Breast epithelium (tissue), 3 donors: ENCODE data around the gene RBCK1.

Experiments
- POLR2AphosphoS5 ChIP-seq, 3 donors: sonication (generic); formaldehyde crosslinking; IDR thresholded peaks; one replicate each; pipeline ENCODE4 v1.6.1; 2017; ENCODE audit warnings: antibody characterized with exemption in 3 of 3
- TF ChIP-seq, protein P1 (sequence below), 3 donors: fragments of 450-650 bp; IDR thresholded peaks; one replicate each; pipeline ENCODE4 v1.5.1; 2016 to 2017; ENCODE audit warnings: antibody characterized with exemption in 3 of 3, mild to moderate bottlenecking in 3 of 3, moderate library complexity in 3 of 3

DNA sequence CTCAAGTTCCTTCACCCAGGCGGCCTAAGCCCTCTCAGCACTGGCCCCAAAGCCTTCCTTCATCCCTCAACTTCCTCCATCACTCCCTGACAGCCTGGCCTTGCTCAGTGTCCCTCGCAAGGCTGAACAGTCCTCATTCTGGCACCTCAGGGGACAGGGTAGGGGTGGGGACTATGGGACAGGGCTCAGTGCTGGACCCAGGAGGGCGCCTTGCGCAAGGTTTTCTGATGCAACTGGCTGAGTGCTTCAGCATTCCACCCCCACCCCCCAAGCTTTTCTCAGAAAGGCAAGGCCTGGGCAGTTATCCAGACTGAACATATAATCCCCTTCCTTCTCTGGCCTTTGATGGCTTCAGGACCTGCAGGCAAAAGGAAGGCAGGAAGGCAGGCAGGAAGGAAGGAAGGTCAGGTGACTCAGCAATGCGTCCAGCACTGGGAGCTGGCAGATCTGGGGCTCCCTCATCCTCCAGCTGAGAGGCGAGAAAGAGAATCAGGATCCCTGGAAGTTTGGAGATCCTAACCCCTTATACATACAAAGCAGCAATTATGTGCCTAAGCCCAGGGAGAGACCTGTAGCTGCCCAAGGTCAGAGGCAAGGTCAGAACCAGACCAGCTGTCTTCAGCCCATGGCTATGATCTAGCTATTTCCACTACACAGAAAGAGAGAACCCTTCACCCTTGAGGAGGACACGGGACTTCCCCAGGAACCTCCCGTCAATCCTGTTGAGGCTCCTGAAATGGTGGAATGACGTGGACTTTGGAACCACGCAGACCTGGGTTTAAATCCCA, 36.1 kb upstream of the RBCK1 start:
- TF ChIP-seq, protein P1, sequence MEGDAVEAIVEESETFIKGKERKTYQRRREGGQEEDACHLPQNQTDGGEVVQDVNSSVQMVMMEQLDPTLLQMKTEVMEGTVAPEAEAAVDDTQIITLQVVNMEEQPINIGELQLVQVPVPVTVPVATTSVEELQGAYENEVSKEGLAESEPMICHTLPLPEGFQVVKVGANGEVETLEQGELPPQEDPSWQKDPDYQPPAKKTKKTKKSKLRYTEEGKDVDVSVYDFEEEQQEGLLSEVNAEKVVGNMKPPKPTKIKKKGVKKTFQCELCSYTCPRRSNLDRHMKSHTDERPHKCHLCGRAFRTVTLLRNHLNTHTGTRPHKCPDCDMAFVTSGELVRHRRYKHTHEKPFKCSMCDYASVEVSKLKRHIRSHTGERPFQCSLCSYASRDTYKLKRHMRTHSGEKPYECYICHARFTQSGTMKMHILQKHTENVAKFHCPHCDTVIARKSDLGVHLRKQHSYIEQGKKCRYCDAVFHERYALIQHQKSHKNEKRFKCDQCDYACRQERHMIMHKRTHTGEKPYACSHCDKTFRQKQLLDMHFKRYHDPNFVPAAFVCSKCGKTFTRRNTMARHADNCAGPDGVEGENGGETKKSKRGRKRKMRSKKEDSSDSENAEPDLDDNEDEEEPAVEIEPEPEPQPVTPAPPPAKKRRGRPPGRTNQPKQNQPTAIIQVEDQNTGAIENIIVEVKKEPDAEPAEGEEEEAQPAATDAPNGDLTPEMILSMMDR (IDR thresholded peaks at IDR 0.05): no peak
- TF ChIP-seq POLR2AphosphoS5 (IDR thresholded peaks at IDR 0.05): no peak
